WTC11 (cell line): ENCODE data around the gene TOR3A. TPM values are rescaled to one million over a fixed set of nuclear protein-coding genes. Genes with fewer than 3 reads are reported as not detected.

ENCODE experiments used
- ATF1 ChIP-seq: sonication (generic); formaldehyde crosslinking; IDR thresholded peaks from 2 replicates; pipeline ENCODE4 v1.8.1; 2023; ENCODE audit warnings: mild to moderate bottlenecking, moderate library complexity, missing genetic modification reagents
- EMX1 ChIP-seq: fragments of 250-450 bp; sonication (Bioruptor Pico); IDR thresholded peaks from 2 replicates; pipeline ENCODE4 v1.8.0; 2021; ENCODE audit warnings: mild to moderate bottlenecking
- HMGXB4 ChIP-seq: sonication (generic); formaldehyde crosslinking; IDR thresholded peaks from 2 replicates; pipeline ENCODE4 v1.8.1; 2023; ENCODE audit warnings: mild to moderate bottlenecking, moderate library complexity, missing genetic modification reagents
- MYBL2 ChIP-seq: sonication (generic); formaldehyde crosslinking; IDR thresholded peaks from 2 replicates; pipeline ENCODE4 v1.8.1; 2023; ENCODE audit warnings: mild to moderate bottlenecking, moderate library complexity, missing genetic modification reagents
- NFATC4 ChIP-seq: fragments of 250-450 bp; sonication (Bioruptor Pico); IDR thresholded peaks from 2 replicates; pipeline ENCODE4 v1.9.0; 2021; ENCODE audit warnings: mild to moderate bottlenecking
- NR3C1 ChIP-seq: sonication (generic); formaldehyde crosslinking; conservative IDR thresholded peaks from 2 replicates; pipeline ENCODE4 v1.8.1; 2023; ENCODE audit warnings: low read depth, mild to moderate bottlenecking, missing genetic modification reagents
- PRDM15 ChIP-seq: sonication (generic); formaldehyde crosslinking; IDR thresholded peaks from 2 replicates; pipeline ENCODE4 v1.8.0; 2022; ENCODE audit warnings: missing genetic modification reagents
- SMAD3 ChIP-seq: sonication (generic); formaldehyde crosslinking; IDR thresholded peaks from 2 replicates; pipeline ENCODE4 v1.8.0; 2022; ENCODE audit warnings: missing genetic modification reagents, mild to moderate bottlenecking, borderline replicate concordance
- TCF7 ChIP-seq: sonication (generic); formaldehyde crosslinking; IDR thresholded peaks from 2 replicates; pipeline ENCODE4 v1.8.0; 2022; ENCODE audit warnings: mild to moderate bottlenecking, low read depth, missing genetic modification reagents, moderate library complexity
- TEAD1 ChIP-seq: sonication (generic); formaldehyde crosslinking; IDR thresholded peaks from 2 replicates; pipeline ENCODE4 v1.8.0; 2022; ENCODE audit warnings: mild to moderate bottlenecking, missing genetic modification reagents
- TP53 ChIP-seq: sonication (generic); formaldehyde crosslinking; IDR thresholded peaks from 2 replicates; pipeline ENCODE4 v1.8.1; 2023; ENCODE audit warnings: mild to moderate bottlenecking, missing genetic modification reagents
- USF1 ChIP-seq: sonication (generic); formaldehyde crosslinking; IDR thresholded peaks from 2 replicates; pipeline ENCODE4 v1.8.0; 2022; ENCODE audit warnings: mild to moderate bottlenecking, missing genetic modification reagents
- ZNF263 ChIP-seq: sonication (generic); formaldehyde crosslinking; IDR thresholded peaks from 2 replicates; pipeline ENCODE4 v1.8.1; 2022; ENCODE audit warnings: low read depth, mild to moderate bottlenecking, moderate library complexity, missing genetic modification reagents
- ZNF416 ChIP-seq: fragments of 250-450 bp; sonication (Bioruptor Pico); IDR thresholded peaks from 2 replicates; pipeline ENCODE4 v1.9.0; 2021; ENCODE audit warnings: mild to moderate bottlenecking, inconsistent platforms
- ZNF532 ChIP-seq: fragments of 250-450 bp; sonication (Bioruptor Pico); IDR thresholded peaks from 2 replicates; pipeline ENCODE4 v1.9.0; 2021; ENCODE audit warnings: mild to moderate bottlenecking, borderline replicate concordance
- total RNA-seq: library from RNA; stranded (reverse); gene quantifications from 3 replicates; pipeline ENCODE4 v1.2.3, GENCODE V29; 2021
- TF ChIP-seq, protein P1 (sequence below): sonication (generic); formaldehyde crosslinking; IDR thresholded peaks from 2 replicates; pipeline ENCODE4 v1.8.0; 2022; ENCODE audit warnings: mild to moderate bottlenecking, missing genetic modification reagents
- TF ChIP-seq, protein P2 (sequence below): sonication (generic); formaldehyde crosslinking; IDR thresholded peaks from 2 replicates; pipeline ENCODE4 v1.8.1; 2022; ENCODE audit warnings: missing genetic modification reagents, borderline replicate concordance
- TF ChIP-seq, protein P3 (sequence below): sonication (generic); formaldehyde crosslinking; IDR thresholded peaks from 2 replicates; pipeline ENCODE4 v1.8.0; 2022; ENCODE audit warnings: mild to moderate bottlenecking, missing genetic modification reagents
- TF ChIP-seq, protein P4 (sequence below): sonication (generic); formaldehyde crosslinking; IDR thresholded peaks from 2 replicates; pipeline ENCODE4 v1.8.0; 2023; ENCODE audit warnings: missing genetic modification reagents

The TOR3A gene
- total RNA-seq, 1 experiment from 2014 or later = 20.5 TPM

DNA sequence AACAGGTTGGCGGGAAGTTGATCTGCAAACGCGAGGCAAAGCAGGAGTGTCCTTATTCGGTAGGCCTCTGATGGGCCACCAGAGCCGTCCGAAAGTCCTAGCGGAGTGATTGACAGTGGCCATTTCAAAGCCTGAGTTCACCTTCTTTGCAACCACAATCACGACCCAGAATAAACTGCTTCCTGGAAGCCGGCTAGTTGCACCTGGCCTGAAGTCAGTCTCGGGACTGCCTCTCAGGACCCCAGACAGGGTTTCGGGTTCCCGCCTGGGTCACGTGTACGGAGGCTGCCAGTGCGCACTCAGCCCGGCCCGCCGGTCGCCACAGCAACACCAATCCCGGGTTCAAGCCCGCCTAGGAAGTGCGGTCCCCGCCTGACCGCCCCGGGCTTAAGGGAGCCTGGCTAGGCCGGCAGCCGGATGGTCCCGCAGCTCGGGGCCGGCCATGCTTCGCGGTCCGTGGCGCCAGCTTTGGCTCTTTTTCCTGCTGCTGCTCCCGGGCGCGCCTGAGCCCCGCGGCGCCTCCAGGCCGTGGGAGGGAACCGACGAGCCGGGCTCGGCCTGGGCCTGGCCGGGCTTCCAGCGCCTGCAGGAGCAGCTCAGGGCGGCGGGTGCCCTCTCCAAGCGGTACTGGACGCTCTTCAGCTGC lies at the start of gene TOR3A (continued):
- TF ChIP-seq ZNF532 (CRISPR knock-in tag) (no peak), HMGXB4 (peak; percentile 91), TP53 (CRISPR knock-in tag) (0 out of 2 replicates have a peak, but pooled peaks have one; percentile 40), NFATC4 (CRISPR knock-in tag) (no peak), PRDM15 (CRISPR knock-in tag) (no peak), ZNF263 (CRISPR knock-in tag) (no peak), SMAD3 (no peak), ATF1 (CRISPR knock-in tag) (peak; percentile 82; the same call in 1 of the 2 replicates), EMX1 (CRISPR knock-in tag) (no peak), NR3C1 (no peak), MYBL2 (peak; percentile 84), TEAD1 (CRISPR knock-in tag) (no peak; the same call in 1 of the 2 replicates), TCF7 (no peak), USF1 (CRISPR knock-in tag) (peak; percentile 96), ZNF416 (no peak)
- TF ChIP-seq, protein P1, sequence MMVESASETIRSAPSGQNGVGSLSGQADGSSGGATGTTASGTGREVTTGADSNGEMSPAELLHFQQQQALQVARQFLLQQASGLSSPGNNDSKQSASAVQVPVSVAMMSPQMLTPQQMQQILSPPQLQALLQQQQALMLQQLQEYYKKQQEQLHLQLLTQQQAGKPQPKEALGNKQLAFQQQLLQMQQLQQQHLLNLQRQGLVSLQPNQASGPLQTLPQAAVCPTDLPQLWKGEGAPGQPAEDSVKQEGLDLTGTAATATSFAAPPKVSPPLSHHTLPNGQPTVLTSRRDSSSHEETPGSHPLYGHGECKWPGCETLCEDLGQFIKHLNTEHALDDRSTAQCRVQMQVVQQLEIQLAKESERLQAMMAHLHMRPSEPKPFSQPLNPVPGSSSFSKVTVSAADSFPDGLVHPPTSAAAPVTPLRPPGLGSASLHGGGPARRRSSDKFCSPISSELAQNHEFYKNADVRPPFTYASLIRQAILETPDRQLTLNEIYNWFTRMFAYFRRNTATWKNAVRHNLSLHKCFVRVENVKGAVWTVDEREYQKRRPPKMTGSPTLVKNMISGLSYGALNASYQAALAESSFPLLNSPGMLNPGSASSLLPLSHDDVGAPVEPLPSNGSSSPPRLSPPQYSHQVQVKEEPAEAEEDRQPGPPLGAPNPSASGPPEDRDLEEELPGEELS (CRISPR knock-in tag) = peak; percentile 10; the same call in 1 of the 2 replicates
- TF ChIP-seq, protein P2, sequence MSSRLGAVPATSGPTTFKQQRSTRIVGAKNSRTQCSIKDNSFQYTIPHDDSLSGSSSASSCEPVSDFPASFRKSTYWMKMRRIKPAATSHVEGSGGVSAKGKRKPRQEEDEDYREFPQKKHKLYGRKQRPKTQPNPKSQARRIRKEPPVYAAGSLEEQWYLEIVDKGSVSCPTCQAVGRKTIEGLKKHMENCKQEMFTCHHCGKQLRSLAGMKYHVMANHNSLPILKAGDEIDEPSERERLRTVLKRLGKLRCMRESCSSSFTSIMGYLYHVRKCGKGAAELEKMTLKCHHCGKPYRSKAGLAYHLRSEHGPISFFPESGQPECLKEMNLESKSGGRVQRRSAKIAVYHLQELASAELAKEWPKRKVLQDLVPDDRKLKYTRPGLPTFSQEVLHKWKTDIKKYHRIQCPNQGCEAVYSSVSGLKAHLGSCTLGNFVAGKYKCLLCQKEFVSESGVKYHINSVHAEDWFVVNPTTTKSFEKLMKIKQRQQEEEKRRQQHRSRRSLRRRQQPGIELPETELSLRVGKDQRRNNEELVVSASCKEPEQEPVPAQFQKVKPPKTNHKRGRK (CRISPR knock-in tag) = no peak
- TF ChIP-seq, protein P3, sequence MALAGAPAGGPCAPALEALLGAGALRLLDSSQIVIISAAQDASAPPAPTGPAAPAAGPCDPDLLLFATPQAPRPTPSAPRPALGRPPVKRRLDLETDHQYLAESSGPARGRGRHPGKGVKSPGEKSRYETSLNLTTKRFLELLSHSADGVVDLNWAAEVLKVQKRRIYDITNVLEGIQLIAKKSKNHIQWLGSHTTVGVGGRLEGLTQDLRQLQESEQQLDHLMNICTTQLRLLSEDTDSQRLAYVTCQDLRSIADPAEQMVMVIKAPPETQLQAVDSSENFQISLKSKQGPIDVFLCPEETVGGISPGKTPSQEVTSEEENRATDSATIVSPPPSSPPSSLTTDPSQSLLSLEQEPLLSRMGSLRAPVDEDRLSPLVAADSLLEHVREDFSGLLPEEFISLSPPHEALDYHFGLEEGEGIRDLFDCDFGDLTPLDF (CRISPR knock-in tag) = 0 out of 2 replicates have a peak, but pooled peaks have one; percentile 61
- TF ChIP-seq, protein P4, sequence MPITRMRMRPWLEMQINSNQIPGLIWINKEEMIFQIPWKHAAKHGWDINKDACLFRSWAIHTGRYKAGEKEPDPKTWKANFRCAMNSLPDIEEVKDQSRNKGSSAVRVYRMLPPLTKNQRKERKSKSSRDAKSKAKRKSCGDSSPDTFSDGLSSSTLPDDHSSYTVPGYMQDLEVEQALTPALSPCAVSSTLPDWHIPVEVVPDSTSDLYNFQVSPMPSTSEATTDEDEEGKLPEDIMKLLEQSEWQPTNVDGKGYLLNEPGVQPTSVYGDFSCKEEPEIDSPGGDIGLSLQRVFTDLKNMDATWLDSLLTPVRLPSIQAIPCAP (CRISPR knock-in tag) = no peak
